Karpas-422 (cell line): ENCODE results near the gene IER2. TPM values are rescaled to one million over a fixed set of nuclear protein-coding genes. Genes with fewer than 3 reads are reported as not detected.
"Not testable (repeated sequence)": the region's sequence is repeated elsewhere in the genome, so short reads cannot be mapped to it uniquely, and the experiment has no call there.

Experiments used
- DNase-seq: peaks from one replicate; pipeline ENCODE4 v3.0.0-alpha.2; 2015
- H2AFZ ChIP-seq: fragments of 200-600 bp; sonication (generic); 2 replicates; pipeline ENCODE4 v1.6.1; 2014; ENCODE audit warnings: antibody characterized with exemption, low read length, mixed read lengths
- H3K27ac ChIP-seq: fragments of 200-600 bp; sonication (generic); 2 replicates; pipeline ENCODE4 v1.5.1; 2014; ENCODE audit warnings: mild to moderate bottlenecking, low read length, moderate library complexity
- H3K27me3 ChIP-seq: fragments of 200-600 bp; sonication (generic); 2 replicates; pipeline ENCODE4 v1.6.1; 2014; ENCODE audit warnings: low read length, mixed read lengths
- H3K36me3 ChIP-seq: fragments of 200-600 bp; sonication (generic); 2 replicates; pipeline ENCODE4 v1.6.1; 2014; ENCODE audit warnings: low read length, mixed read lengths; ENCODE audit not compliant: insufficient read depth
- H3K4me1 ChIP-seq: fragments of 200-600 bp; sonication (generic); 2 replicates; pipeline ENCODE4 v1.6.1; 2014; ENCODE audit warnings: mild to moderate bottlenecking, low read length, mixed read lengths
- H3K4me2 ChIP-seq: fragments of 200-600 bp; sonication (generic); 2 replicates; pipeline ENCODE4 v1.6.1; 2014; ENCODE audit warnings: low read length, low read depth, mild to moderate bottlenecking; ENCODE audit not compliant: poor library complexity, severe bottlenecking
- H3K4me3 ChIP-seq: fragments of 200-600 bp; sonication (generic); 2 replicates; pipeline ENCODE4 v1.5.1; 2014; ENCODE audit warnings: mild to moderate bottlenecking, antibody characterized with exemption, low read length, mixed read lengths
- H3K79me2 ChIP-seq: fragments of 200-600 bp; sonication (generic); 2 replicates; pipeline ENCODE4 v1.6.1; 2014; ENCODE audit warnings: mild to moderate bottlenecking, low read length, mixed read lengths
- H3K9ac ChIP-seq: fragments of 200-600 bp; sonication (generic); 2 replicates; pipeline ENCODE4 v1.6.0; 2014; ENCODE audit warnings: low read length
- H3K9me2 ChIP-seq: fragments of 200-600 bp; sonication (generic), shearing (Covaris generic); replicated peaks from 2 replicates; pipeline ENCODE4 v1.6.0; 2014; ENCODE audit warnings: mild to moderate bottlenecking, low read length, moderate library complexity; ENCODE audit not compliant: insufficient read depth
- H3K9me3 ChIP-seq: fragments of 300-700, 200-600 bp; sonication (generic); 2 replicates; pipeline ENCODE4 v1.6.1; 2014; ENCODE audit warnings: low read length, mixed read lengths
- H4K20me1 ChIP-seq: fragments of 200-600 bp; sonication (generic); 2 replicates; pipeline ENCODE4 v1.6.1; 2014; ENCODE audit warnings: mild to moderate bottlenecking, antibody characterized with exemption, low read length, low read depth; ENCODE audit not compliant: insufficient read depth
- total RNA-seq: library from RNA; depleted of rRNA; stranded (reverse); fragments of >200 nt; shearing (Covaris generic); gene quantifications from 2 replicates; pipeline ENCODE4 v1.2.3, GENCODE V29; 2014; ENCODE audit warnings: low replicate concordance

IER2 gene
- total RNA-seq, 1 experiment from 2014 or later = 7.3 TPM

GRCh38 chr19:13172346-13173138 is 22.3 kb downstream of the IER2 start:
- Histone ChIP-seq H3K9me2 (no peaks in the 10 kb centered on the region), H3K27ac (no peak overlapping the region), H3K4me3 (no peak overlapping the region), H3K9ac (no peak overlapping the region), H3K9me3 (no peaks in the 10 kb centered on the region), H3K27me3 (no peaks in the 10 kb centered on the region), H3K4me1 (no peaks in the 10 kb centered on the region), H3K79me2 (no peaks in the 10 kb centered on the region), H4K20me1 (no peaks in the 10 kb centered on the region), H3K4me2 (no peak overlapping the region), H3K36me3 (no peaks in the 10 kb centered on the region), H2AFZ (no peak overlapping the region)
- peak; percentile 24 for DNase-seq

- H3K27me3 ChIP-seq = no peaks in the 10 kb centered on the region
- H3K36me3 ChIP-seq = no peaks in the 10 kb centered on the region
- no peaks in the 10 kb centered on the region for H4K20me1 ChIP-seq
- no peaks in the 10 kb centered on the region for H3K9me2 ChIP-seq
- no peak overlapping the region for H2AFZ ChIP-seq
- H3K9ac ChIP-seq = no peak overlapping the region
- no peak overlapping the region for H3K4me3 ChIP-seq
- H3K9me3 ChIP-seq = no peaks in the 10 kb centered on the region
- peak; percentile 27 for DNase-seq
- H3K79me2 ChIP-seq = no peaks in the 10 kb centered on the region
- H3K4me2 ChIP-seq = no peak overlapping the region
- no peaks in the 10 kb centered on the region for H3K4me1 ChIP-seq
- H3K27ac ChIP-seq = no peak overlapping the region
These were observed 23.0 kb downstream of the IER2 start for GRCh38 chr19:13173139-13173737.

DNA sequence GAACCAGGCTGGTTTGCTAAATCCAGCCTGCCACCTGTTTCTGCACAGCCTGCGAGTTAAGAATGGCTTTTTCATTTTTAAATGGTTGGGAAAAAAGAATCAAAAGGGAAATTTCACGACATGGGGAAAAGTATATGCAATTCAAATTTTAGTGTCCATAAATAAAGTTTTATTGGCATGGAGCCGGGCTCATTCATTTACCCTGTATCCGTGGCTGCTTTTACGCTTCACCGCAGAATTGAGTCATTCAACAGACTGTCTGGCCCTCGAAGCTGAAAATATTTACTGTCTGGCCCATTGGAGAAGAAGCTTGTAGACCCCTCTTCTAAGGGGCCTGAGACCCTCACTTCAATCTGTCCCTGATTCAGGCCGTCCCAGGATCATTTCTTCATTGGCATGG is 26.1 kb downstream of the IER2 start:
- Histone ChIP-seq H3K36me3 (no peaks in the 10 kb centered on the region), H3K9me3 (no peaks in the 10 kb centered on the region), H3K9me2 (no peaks in the 10 kb centered on the region), H2AFZ (no peak overlapping the region), H3K27ac (no peak overlapping the region), H3K9ac (no peak overlapping the region), H3K79me2 (no peaks in the 10 kb centered on the region), H4K20me1 (no peaks in the 10 kb centered on the region), H3K27me3 (no peaks in the 10 kb centered on the region), H3K4me3 (no peak overlapping the region), H3K4me2 (no peak overlapping the region), H3K4me1 (no peaks in the 10 kb centered on the region)
- peak; percentile 35 for DNase-seq

DNA sequence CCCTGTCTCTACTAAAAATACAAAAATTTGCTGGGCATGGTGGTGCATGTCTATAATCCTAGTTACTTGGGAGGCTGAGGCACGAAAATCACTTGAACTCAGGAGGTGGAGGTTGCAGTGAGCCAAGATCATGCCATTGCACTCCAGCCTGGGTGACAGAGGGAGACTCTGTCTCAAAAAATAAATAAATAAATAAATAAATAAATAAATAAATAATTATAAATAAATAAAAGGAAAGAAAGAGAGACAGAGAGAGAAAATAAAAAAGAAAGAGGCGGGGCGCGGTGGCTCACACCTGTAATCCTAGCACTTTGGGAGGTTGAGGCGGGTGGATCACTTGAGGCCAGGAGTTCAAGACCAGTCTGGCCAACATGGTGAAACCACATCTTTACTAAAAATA is 27.4 kb downstream of the IER2 start:
- not testable (repeated sequence) for H3K79me2 ChIP-seq, H3K9me3 ChIP-seq, H3K36me3 ChIP-seq, H3K4me1 ChIP-seq, H3K27ac ChIP-seq, H3K9me2 ChIP-seq, H3K9ac ChIP-seq, DNase-seq, H3K27me3 ChIP-seq, H3K4me2 ChIP-seq, H3K4me3 ChIP-seq, H2AFZ ChIP-seq, H4K20me1 ChIP-seq

DNA sequence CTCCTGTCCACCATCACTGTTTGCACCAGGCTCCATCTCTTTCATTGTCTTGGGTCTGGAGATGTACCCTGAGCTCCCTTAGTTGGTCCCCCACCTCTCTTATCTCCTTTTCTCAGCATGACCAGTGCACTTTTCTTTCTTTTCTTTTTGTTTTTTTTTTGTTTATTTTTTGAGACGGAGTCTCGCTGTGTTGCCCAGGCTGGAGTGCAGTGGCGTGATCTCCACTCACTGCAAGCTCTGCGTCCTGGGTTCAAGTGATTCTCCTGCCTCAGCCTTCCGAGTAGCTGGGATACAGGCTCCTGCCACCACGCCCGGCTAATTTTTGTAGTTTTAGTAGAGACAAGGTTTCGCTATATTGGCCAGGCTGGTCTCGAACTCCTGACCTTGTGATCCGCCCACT is 28.1 kb downstream of the IER2 start:
- H3K27ac ChIP-seq, H3K79me2 ChIP-seq, H3K9ac ChIP-seq, H3K27me3 ChIP-seq, H3K36me3 ChIP-seq, H2AFZ ChIP-seq, H3K9me2 ChIP-seq, H3K4me1 ChIP-seq, H3K4me2 ChIP-seq, H3K4me3 ChIP-seq, H3K9me3 ChIP-seq, H4K20me1 ChIP-seq: not testable (repeated sequence)
- DNase-seq = peak; percentile 6

- no peak for DNase-seq
- Histone ChIP-seq H2AFZ (no peak overlapping the region; the same call in 1 of the 2 replicates), H3K4me2 (no peak overlapping the region)
These were observed 31.7 kb downstream of the IER2 start for GRCh38 chr19:13181747-13182388.

DNA sequence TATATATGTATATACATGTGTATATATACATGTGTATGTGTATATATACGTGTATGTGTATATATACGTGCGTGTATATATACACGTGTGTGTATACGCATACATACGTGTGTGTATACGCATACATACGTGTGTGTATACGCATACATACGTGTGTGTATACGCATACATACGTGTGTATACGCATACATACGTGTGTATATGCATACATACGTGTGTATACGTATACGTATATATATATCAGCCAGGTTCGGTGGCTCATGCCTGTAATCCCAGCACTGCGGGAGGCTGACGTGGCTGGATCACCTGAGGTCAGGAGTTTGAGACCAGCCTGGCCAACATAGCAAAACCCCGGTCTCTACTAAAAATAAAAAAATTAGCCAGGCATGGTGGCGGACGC is 34.7 kb downstream of the IER2 start:
- not testable (repeated sequence) for H3K9me2 ChIP-seq, H3K4me1 ChIP-seq, H4K20me1 ChIP-seq, H3K4me3 ChIP-seq, H3K9me3 ChIP-seq, H3K9ac ChIP-seq, H3K27me3 ChIP-seq, H2AFZ ChIP-seq, H3K27ac ChIP-seq, H3K4me2 ChIP-seq, DNase-seq, H3K79me2 ChIP-seq, H3K36me3 ChIP-seq

More at GRCh38 chr19:13181747-13182388, 31.7 kb downstream of the IER2 start:
- H3K27me3 ChIP-seq = no peaks in the 10 kb centered on the region
- H3K36me3 ChIP-seq = no peaks in the 10 kb centered on the region
- no peak overlapping the region for H3K9ac ChIP-seq
- no peak overlapping the region for H3K4me3 ChIP-seq
- no peaks in the 10 kb centered on the region for H3K79me2 ChIP-seq
- H3K4me1 ChIP-seq = no peaks in the 10 kb centered on the region
- no peaks in the 10 kb centered on the region for H4K20me1 ChIP-seq
- H3K9me2 ChIP-seq = no peaks in the 10 kb centered on the region
- no peaks in the 10 kb centered on the region for H3K9me3 ChIP-seq
- no peak overlapping the region for H3K27ac ChIP-seq

- not testable (repeated sequence) for H3K9me3 ChIP-seq, H3K36me3 ChIP-seq, H2AFZ ChIP-seq, H4K20me1 ChIP-seq, H3K4me2 ChIP-seq, H3K27ac ChIP-seq, H3K4me3 ChIP-seq, H3K9me2 ChIP-seq, H3K9ac ChIP-seq, H3K79me2 ChIP-seq, H3K4me1 ChIP-seq, H3K27me3 ChIP-seq
- peak; percentile 39 for DNase-seq
These were observed 35.8 kb downstream of the IER2 start for GRCh38 chr19:13185763-13186657.
